Body of pancreas (tissue), 4 donors: ENCODE measurements around the gene SLC12A7. TPM values are rescaled to one million over a fixed set of nuclear protein-coding genes. Genes with fewer than 3 reads are reported as not detected.

Source experiments
- ATAC-seq: fragments of 150-250 bp; one replicate; pipeline ENCODE4 v1.9.1; 2016
- DNase-seq, 4 donors: peaks; one replicate each; pipeline ENCODE4 v3.0.0-alpha.2; 2019
- H3K27ac ChIP-seq, 4 donors: fragments of 200-600 bp; sonication (generic); 1 replicate in 3 of 4; 2 replicates in 1 of 4; pipeline versions ENCODE4 v1.5.1 to v1.6.1; 2016 to 2019; ENCODE audit warnings: mild to moderate bottlenecking in 1 of 4, mixed read lengths in 1 of 4, moderate library complexity in 1 of 4
- H3K27me3 ChIP-seq, 2 donors: fragments of 200-600 bp; sonication (generic); one replicate each; pipeline ENCODE4 v1.6.0; 2016; ENCODE audit warnings: mild to moderate bottlenecking in 1 of 2
- H3K36me3 ChIP-seq, 2 donors: fragments of 200-600 bp; sonication (generic); replicated peaks in 1 of 2; 2 replicates each; pipeline ENCODE4 v1.5.1; 2016; ENCODE audit warnings: low read depth in 2 of 2; ENCODE audit not compliant: insufficient read depth in 1 of 2
- H3K4me1 ChIP-seq: fragments of 200-600 bp; sonication (generic); one replicate; pipeline ENCODE4 v1.6.0; 2016
- H3K4me3 ChIP-seq, 2 donors: fragments of 200-600 bp; sonication (generic); 1 replicate in 1 of 2; 2 replicates in 1 of 2; pipeline ENCODE4 v1.5.1; 2016 to 2019
- H3K9me3 ChIP-seq, 3 donors: fragments of 200-600 bp; sonication (generic); 1 replicate in 2 of 3; 2 replicates in 1 of 3; pipeline ENCODE4 v1.5.1; 2016
- POLR2A ChIP-seq, 3 donors: fragments of 450-650 bp; IDR thresholded peaks; one replicate each; pipeline ENCODE4 v1.6.1; 2016; ENCODE audit warnings: antibody characterized with exemption in 3 of 3, mild to moderate bottlenecking in 2 of 3
- WGBS, 2 donors: methylation state at CpG; one replicate each; pipeline ENCODE4 v1.1.5; 2017; 5-methylcytosine and 5-hydroxymethylcytosine counted together
- intact Hi-C: fragments of 100-400 bp; cut with DNase I; formaldehyde crosslinking; loops from one replicate; pipeline ENCODE4 v1.15.1; 2023
- total RNA-seq, 2 donors: library from RNA; depleted of rRNA; stranded (reverse); fragments of >200 nt; gene quantifications; one replicate each; pipeline ENCODE4 v1.1.0, GENCODE V29; 2016
- TF ChIP-seq, protein P1 (sequence below), 7 experiments: fragments of 450-650 bp in 4 of 7; fragments of 200-600 bp in 3 of 7; sonication (generic) in 3 of 7; IDR thresholded peaks; one replicate each; pipeline ENCODE4 v1.5.1; 2016 to 2019; ENCODE audit warnings: antibody characterized with exemption in 7 of 7

The SLC12A7 gene
- total RNA-seq, 2 donors from 2014 or later: 35.5 to 42.8 TPM

DNA sequence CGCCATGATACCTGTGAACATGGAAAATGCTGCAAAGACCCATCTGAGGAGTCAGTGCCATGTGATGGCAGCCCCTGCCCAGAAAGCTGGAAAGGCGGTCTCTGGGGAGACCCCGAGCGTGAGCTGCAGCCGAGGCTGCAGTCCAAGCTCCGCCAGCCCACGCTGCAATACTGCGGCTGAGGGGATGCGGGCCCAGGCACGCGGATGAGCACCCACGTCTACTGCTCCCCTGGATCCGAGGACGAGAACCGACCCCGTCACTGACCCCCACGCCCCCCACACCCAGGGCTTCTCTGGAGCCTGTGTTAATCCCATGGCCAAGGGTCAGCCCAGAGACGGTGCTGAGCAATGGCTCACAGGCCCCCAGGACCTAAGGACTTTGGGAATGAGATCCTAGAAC is 32.4 kb downstream of the SLC12A7 start:
- Histone ChIP-seq H3K4me3 (no peak overlapping the region), H3K4me1 (no peaks in the 10 kb centered on the region), H3K27me3 (no peaks in the 10 kb centered on the region), H3K27ac (no peak overlapping the region), H3K9me3 (no peaks in the 10 kb centered on the region), H3K36me3 (peaks cover 0 to 43% of the 10 kb centered on the region in 2 donors)
- ATAC-seq: no peak
- DNase-seq: no peak
- intact Hi-C loops: no loop called here
- TF ChIP-seq, protein P1, sequence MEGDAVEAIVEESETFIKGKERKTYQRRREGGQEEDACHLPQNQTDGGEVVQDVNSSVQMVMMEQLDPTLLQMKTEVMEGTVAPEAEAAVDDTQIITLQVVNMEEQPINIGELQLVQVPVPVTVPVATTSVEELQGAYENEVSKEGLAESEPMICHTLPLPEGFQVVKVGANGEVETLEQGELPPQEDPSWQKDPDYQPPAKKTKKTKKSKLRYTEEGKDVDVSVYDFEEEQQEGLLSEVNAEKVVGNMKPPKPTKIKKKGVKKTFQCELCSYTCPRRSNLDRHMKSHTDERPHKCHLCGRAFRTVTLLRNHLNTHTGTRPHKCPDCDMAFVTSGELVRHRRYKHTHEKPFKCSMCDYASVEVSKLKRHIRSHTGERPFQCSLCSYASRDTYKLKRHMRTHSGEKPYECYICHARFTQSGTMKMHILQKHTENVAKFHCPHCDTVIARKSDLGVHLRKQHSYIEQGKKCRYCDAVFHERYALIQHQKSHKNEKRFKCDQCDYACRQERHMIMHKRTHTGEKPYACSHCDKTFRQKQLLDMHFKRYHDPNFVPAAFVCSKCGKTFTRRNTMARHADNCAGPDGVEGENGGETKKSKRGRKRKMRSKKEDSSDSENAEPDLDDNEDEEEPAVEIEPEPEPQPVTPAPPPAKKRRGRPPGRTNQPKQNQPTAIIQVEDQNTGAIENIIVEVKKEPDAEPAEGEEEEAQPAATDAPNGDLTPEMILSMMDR (IDR thresholded peaks at IDR 0.05): no peak
- TF ChIP-seq POLR2A (IDR thresholded peaks at IDR 0.05): no peak
- 91 to 96% methylated on average over 18 of the region's 18 CpGs for WGBS, 2 donors

DNA sequence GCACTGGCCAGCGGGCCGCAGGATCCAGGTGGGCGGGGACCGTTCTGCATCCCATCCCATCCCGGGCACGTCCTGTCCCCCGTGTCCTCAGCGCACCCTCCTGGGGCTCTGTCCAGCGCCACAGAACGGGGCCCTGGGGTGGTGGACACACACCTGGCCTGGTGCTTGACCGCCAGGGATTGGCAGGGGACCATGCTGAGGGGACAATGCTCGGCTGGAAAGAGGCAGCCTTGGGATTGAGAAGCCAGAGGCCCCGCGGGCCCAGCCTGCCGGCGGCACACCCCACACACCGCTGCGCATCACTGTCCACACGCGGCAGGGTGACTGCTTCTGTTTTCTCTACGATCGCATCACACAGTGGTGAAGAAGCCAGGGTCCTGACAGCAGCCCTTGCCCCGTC is 33.0 kb downstream of the SLC12A7 start:
- H3K36me3 ChIP-seq: peaks cover 0 to 44% of the 10 kb centered on the region in 2 donors
- intact Hi-C loops: no loop called here
- no peaks in the 10 kb centered on the region for H3K9me3 ChIP-seq
- WGBS, 2 donors: 91 to 97% methylated on average over 16 to 18 of the region's 23 CpGs
- TF ChIP-seq, protein P1 (IDR thresholded peaks at IDR 0.05): no peak
- no peak for TF ChIP-seq POLR2A (IDR thresholded peaks at IDR 0.05)
- no peak overlapping the region for H3K4me3 ChIP-seq
- DNase-seq (no peak), ATAC-seq (no peak)
- no peaks in the 10 kb centered on the region for H3K27me3 ChIP-seq
- no peaks in the 10 kb centered on the region for H3K4me1 ChIP-seq
- no peak overlapping the region for H3K27ac ChIP-seq

DNA sequence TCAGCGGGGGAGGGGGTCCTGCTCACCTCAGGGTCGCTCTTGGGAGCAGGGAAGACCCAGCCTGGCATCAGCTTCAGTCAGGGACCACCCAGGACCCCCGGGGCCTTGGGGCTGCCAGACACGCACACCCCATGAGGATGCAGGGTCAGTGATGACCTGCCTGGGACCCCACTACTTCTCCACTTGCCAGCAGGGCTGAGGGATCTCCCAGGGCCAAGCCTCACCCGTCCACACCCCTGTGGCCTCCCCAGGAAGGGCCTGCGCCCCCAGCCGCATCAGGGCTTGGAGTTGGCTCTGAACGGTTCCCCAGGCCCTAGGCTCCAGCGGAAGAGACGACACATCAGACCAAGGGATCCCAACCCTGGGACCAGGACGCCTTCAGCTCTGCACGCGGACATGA is 33.7 kb downstream of the SLC12A7 start:
- DNase-seq (no peak), ATAC-seq (no peak)
- 94 to 95% methylated on average over 3 to 12 of the region's 13 CpGs for WGBS, 2 donors
- H3K9me3 ChIP-seq: no peaks in the 10 kb centered on the region
- intact Hi-C loops: no loop called here
- H3K27me3 ChIP-seq: no peaks in the 10 kb centered on the region
- H3K4me3 ChIP-seq: no peak overlapping the region
- TF ChIP-seq POLR2A (IDR thresholded peaks at IDR 0.05): no peak
- TF ChIP-seq, protein P1 (IDR thresholded peaks at IDR 0.05): no peak
- H3K27ac ChIP-seq: no peak overlapping the region
- H3K4me1 ChIP-seq: no peaks in the 10 kb centered on the region
- H3K36me3 ChIP-seq: peaks cover 0 to 45% of the 10 kb centered on the region in 2 donors

- 95 to 96% methylated on average over 11 to 26 of the region's 27 CpGs for WGBS, 2 donors
These were observed 34.3 kb downstream of the SLC12A7 start for GRCh38 chr5:1077491-1078020.

More at GRCh38 chr5:1077491-1078020, 34.3 kb downstream of the SLC12A7 start:
- Histone ChIP-seq H3K36me3 (peaks cover 0 to 44% of the 10 kb centered on the region in 2 donors), H3K27ac (no peak overlapping the region), H3K27me3 (no peaks in the 10 kb centered on the region), H3K4me3 (no peak overlapping the region), H3K4me1 (no peaks in the 10 kb centered on the region), H3K9me3 (no peaks in the 10 kb centered on the region)
- no peak for TF ChIP-seq POLR2A (IDR thresholded peaks at IDR 0.05)
- TF ChIP-seq, protein P1 (IDR thresholded peaks at IDR 0.05): no peak
- peak; percentile 22 for ATAC-seq
- intact Hi-C loops: no loop called here
- no peak for DNase-seq
